ENCODE results near the gene CABCOCO1. TPM values are rescaled to one million over a fixed set of nuclear protein-coding genes. Genes with fewer than 3 reads are reported as not detected.
"Not testable (repeated sequence)": the region's sequence is repeated elsewhere in the genome, so short reads cannot be mapped to it uniquely, and the experiment has no call there.

The CABCOCO1 gene
- total RNA-seq, 1 donor from 2014 or later = not detected

DNA sequence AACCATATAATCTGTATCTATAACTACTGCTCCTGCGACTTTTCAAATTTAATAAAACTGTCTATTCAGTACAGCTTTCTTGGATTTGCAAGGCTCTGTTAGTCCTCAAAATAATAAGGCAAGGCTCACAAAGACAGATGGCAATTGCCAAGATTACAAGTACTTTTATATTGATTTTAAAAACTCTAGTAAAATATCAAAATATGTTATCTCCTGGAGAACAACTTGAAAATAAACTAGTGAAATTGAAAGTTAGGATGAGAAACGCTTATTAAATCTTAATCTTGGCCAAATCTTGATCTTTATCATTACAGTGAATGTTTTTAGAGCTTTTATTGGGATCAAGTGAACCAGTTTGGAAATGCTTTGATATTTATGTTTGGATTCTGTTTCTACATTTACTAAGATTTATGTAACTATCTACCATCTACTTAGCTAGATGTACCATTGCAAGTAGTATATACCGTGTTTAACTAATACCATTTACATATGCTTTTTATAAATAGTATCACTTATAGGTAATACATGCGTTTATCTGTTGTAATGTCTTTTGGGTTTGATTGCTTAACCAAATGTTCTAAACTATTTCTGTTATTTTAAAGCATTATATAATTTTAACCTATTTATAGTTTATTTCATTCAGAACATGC is 70.0 kb downstream of the CABCOCO1 start:
- FAIRE-seq (no peak), DNase-seq (ENCODE audit: low read depth) (no peak)
- H3K4me3 ChIP-seq (ENCODE audit: low read depth, low read length) = no peak overlapping the region
- TF ChIP-seq, protein P1, sequence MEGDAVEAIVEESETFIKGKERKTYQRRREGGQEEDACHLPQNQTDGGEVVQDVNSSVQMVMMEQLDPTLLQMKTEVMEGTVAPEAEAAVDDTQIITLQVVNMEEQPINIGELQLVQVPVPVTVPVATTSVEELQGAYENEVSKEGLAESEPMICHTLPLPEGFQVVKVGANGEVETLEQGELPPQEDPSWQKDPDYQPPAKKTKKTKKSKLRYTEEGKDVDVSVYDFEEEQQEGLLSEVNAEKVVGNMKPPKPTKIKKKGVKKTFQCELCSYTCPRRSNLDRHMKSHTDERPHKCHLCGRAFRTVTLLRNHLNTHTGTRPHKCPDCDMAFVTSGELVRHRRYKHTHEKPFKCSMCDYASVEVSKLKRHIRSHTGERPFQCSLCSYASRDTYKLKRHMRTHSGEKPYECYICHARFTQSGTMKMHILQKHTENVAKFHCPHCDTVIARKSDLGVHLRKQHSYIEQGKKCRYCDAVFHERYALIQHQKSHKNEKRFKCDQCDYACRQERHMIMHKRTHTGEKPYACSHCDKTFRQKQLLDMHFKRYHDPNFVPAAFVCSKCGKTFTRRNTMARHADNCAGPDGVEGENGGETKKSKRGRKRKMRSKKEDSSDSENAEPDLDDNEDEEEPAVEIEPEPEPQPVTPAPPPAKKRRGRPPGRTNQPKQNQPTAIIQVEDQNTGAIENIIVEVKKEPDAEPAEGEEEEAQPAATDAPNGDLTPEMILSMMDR (IDR thresholded peaks at IDR 0.05; ENCODE audit: insufficient read depth, low read length, severe bottlenecking) = no peak
- H3K27me3 ChIP-seq (ENCODE audit: control insufficient read depth, insufficient read depth, low read length) = no peaks in the 10 kb centered on the region
- no peaks in the 10 kb centered on the region for H3K36me3 ChIP-seq (ENCODE audit: control insufficient read depth, insufficient read depth, low read length)

DNA sequence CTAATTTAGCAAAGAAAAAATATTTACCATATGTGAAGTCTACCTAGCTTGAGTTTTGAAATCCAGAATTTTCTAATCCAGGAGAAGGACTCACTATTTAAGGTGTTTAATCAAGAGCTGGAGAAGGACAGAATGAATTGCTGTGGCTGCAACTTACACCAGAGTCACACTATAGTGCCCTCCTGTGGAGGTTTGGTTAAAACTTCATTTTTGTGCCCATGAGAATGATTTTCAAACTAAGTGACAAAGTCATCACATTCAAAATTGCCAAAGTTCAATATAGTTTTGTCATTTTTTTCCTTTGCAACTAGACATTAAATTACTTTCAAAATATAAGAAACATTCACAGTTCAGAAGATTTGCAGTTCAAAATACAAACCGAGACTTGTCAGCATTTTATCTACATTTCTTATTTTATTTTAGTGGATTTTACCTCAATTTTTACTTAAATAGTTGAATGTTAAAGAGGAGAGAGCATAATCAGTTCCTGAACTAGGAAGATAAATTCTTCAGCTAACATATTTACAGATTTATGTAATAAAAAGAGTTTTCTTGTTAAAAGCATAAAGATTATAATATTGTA is 70.7 kb downstream of the CABCOCO1 start:
- TF ChIP-seq, protein P1 (IDR thresholded peaks at IDR 0.05; ENCODE audit: insufficient read depth, low read length, severe bottlenecking) = peak; percentile 55
- no peak overlapping the region for H3K4me3 ChIP-seq (ENCODE audit: low read depth, low read length)
- peak; percentile 55 for DNase-seq (ENCODE audit: low read depth)
- no peaks in the 10 kb centered on the region for H3K36me3 ChIP-seq (ENCODE audit: control insufficient read depth, insufficient read depth, low read length)
- H3K27me3 ChIP-seq (ENCODE audit: control insufficient read depth, insufficient read depth, low read length) = no peaks in the 10 kb centered on the region
- no peak for FAIRE-seq

DNA sequence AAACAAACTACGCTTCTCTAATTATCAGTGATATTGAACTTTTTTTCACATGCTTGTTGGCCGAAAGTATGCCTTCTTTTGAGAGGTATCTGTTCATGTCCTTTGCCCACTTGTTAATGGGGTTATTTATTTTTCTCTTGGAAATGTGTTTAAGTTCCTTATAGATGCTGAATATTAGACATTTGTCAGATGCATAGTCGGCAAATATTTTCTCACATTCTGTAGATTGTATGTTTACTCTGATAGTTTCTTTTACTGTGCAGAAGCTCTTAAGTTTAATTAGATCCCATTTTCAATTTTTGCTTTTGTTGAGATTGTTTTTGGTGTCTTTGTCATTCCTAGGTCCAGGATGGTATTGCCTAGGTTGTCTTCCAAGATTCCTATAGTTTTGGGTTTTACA is 73.2 kb downstream of the CABCOCO1 start:
- FAIRE-seq (no peak), DNase-seq (ENCODE audit: low read depth) (no peak)
- no peaks in the 10 kb centered on the region for H3K36me3 ChIP-seq (ENCODE audit: control insufficient read depth, insufficient read depth, low read length)
- no peaks in the 10 kb centered on the region for H3K27me3 ChIP-seq (ENCODE audit: control insufficient read depth, insufficient read depth, low read length)
- TF ChIP-seq, protein P1 (IDR thresholded peaks at IDR 0.05; ENCODE audit: insufficient read depth, low read length, severe bottlenecking) = no peak
- no peak overlapping the region for H3K4me3 ChIP-seq (ENCODE audit: low read depth, low read length)

DNA sequence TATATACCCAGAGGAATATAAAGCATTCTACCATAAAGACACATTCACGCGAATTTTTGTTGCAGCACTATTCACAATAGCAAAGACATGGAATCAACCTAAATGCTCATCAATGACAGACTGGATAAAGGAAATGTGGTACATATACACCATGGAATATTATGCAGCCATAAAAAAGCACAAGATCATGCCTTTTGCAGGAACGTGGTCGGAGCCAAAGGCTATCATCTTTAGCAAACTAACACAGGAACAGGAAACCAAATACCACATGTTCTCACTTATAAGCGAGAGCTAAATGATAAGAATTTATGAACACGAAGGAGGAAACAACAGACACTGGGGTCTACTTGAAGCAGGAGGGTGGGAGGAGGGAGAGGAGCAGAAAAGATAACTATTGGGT is 74.7 kb downstream of the CABCOCO1 start:
- not testable (repeated sequence) for DNase-seq (ENCODE audit: low read depth); H3K36me3 ChIP-seq (ENCODE audit: control insufficient read depth, insufficient read depth, low read length); H3K4me3 ChIP-seq (ENCODE audit: low read depth, low read length); FAIRE-seq; H3K27me3 ChIP-seq (ENCODE audit: control insufficient read depth, insufficient read depth, low read length)

DNA sequence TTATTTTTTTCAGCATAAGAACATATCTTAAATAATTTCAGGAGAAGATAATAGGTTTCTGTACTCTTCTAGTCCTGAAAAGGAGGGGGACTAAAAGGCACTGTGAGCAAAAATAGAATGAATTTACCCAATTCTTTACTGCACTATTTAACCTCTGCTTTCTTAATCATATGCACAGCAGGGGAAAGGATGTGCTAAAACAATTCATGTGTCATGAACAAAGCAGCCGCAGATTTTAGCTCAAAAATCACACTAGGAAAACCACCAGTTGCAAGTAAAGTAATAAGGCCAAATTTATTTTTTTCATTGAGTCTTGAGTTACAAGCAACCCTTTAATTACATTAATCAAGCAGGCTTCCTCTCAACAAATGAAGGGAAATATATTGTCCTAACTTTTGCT is 80.1 kb downstream of the CABCOCO1 start:
- no peaks in the 10 kb centered on the region for H3K36me3 ChIP-seq (ENCODE audit: control insufficient read depth, insufficient read depth, low read length)
- no peak for DNase-seq (ENCODE audit: low read depth)
- H3K4me3 ChIP-seq (ENCODE audit: low read depth, low read length) = no peak overlapping the region
- FAIRE-seq = no peak
- TF ChIP-seq, protein P1 (IDR thresholded peaks at IDR 0.05; ENCODE audit: insufficient read depth, low read length, severe bottlenecking) = no peak
- no peaks in the 10 kb centered on the region for H3K27me3 ChIP-seq (ENCODE audit: control insufficient read depth, insufficient read depth, low read length)

DNA sequence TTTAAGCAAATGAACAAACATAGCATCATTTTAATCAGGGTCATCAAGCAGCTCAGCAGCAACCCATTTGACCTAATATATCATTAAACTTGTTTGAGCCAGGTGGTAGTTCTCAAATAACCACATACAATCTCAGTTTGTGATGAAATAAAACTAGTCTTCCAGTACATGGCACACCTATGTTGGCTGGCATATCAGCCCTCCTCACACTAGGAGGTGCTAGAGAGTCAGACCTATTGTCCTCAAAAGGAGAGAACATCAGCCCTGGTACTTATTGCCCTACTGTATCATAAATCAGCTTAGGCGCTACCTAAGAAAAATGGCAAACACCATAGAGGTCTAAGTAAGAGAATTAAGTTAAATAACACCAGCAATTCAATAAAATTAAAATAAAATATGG is 81.7 kb downstream of the CABCOCO1 start:
- no peak overlapping the region for H3K4me3 ChIP-seq (ENCODE audit: low read depth, low read length)
- H3K36me3 ChIP-seq (ENCODE audit: control insufficient read depth, insufficient read depth, low read length) = no peaks in the 10 kb centered on the region
- no peak for FAIRE-seq
- DNase-seq (ENCODE audit: low read depth) = no peak
- TF ChIP-seq, protein P1 (IDR thresholded peaks at IDR 0.05; ENCODE audit: insufficient read depth, low read length, severe bottlenecking) = no peak
- no peaks in the 10 kb centered on the region for H3K27me3 ChIP-seq (ENCODE audit: control insufficient read depth, insufficient read depth, low read length)

All from bronchial epithelial cell (primary cell).